ENCODE results near the gene ADGRD1.

- no peak for TF ChIP-seq CBFB (CRISPR knock-in tag; IDR thresholded peaks at IDR 0.05; ENCODE audit: low read depth)
- TF ChIP-seq ZBTB21 (CRISPR knock-in tag; IDR thresholded peaks at IDR 0.05; ENCODE audit: borderline replicate concordance): no peak
- TF ChIP-seq, protein P1, sequence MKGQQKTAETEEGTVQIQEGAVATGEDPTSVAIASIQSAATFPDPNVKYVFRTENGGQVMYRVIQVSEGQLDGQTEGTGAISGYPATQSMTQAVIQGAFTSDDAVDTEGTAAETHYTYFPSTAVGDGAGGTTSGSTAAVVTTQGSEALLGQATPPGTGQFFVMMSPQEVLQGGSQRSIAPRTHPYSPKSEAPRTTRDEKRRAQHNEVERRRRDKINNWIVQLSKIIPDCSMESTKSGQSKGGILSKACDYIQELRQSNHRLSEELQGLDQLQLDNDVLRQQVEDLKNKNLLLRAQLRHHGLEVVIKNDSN (CRISPR knock-in tag; IDR thresholded peaks at IDR 0.05): no peak
- TF ChIP-seq ZNF317 (CRISPR knock-in tag; IDR thresholded peaks at IDR 0.05; ENCODE audit: borderline replicate concordance, low read depth): no peak
- no peak for TF ChIP-seq CTCF (IDR thresholded peaks at IDR 0.05)
- TF ChIP-seq, protein P2, sequence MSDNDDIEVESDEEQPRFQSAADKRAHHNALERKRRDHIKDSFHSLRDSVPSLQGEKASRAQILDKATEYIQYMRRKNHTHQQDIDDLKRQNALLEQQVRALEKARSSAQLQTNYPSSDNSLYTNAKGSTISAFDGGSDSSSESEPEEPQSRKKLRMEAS (CRISPR knock-in tag; IDR thresholded peaks at IDR 0.05): no peak
- no peak for TF ChIP-seq ZBTB43 (CRISPR knock-in tag; IDR thresholded peaks at IDR 0.05)
- no peak for TF ChIP-seq FOXP1 (CRISPR knock-in tag; IDR thresholded peaks at IDR 0.05; ENCODE audit: borderline replicate concordance)
Measured at GRCh38 chr12:130922511-130922953, 31.2 kb upstream of the ADGRD1 start.

Measured in WTC11 (cell line).